NOMO-1 (cell line): ENCODE measurements around the gene LRRC7.
A peak's percentile ranks its signal among the peaks of the same experiment; 100 is the strongest.

Experiments
- DNase-seq, 2 experiments: peaks; one replicate each; lab custom pipeline; 2025; ENCODE audit not compliant: unreplicated experiment in 2 of 2; lab: John Stamatoyannopoulos, UW

LRRC7 gene

GRCh38 chr1:69587391-69587790, 19.7 kb downstream of the LRRC7 start:
- no peak for DNase-seq

DNA sequence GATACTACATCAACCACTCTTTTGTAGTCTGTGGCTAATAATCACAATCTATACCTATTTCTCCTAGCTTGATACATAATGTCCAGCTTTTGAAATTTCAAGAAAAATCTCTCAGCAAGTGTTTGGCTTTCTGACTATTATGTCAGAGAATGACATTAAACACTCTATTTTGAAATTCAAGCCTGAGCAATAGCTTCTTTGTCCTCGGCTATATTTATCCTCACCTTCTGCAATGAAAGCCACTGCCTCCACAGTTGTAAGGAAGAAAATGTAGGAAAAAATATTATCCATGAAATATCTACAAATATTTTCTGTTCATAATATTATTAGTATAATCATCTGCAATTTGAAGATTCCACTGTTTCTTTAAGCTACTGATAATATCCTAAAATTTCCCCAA, 22.1 kb downstream of the LRRC7 start:
- DNase-seq = no peak

GRCh38 chr1:69592341-69592740, 24.6 kb downstream of the LRRC7 start:
- no peak for DNase-seq

- DNase-seq = no peak
These were observed 27.8 kb downstream of the LRRC7 start for GRCh38 chr1:69595486-69595885.

DNA sequence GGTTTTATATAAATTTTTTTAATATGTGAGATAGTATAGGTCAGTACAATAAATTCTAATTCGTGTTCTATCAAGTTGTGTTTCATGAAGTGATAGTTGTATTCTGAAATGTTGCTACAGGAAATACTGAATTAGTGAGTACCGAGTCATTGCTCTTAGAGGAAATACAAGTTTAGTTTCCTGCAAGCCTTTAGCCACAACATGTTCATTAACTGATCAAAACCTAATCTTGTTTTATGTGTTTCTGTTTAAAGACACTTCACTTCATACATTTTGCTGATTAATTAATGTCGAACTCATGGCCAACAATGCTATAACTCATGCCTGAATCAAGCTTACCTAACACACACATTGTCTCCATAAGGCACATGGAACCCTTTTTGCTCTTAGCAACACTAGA, 43.6 kb downstream of the LRRC7 start:
- DNase-seq = no peak

DNA sequence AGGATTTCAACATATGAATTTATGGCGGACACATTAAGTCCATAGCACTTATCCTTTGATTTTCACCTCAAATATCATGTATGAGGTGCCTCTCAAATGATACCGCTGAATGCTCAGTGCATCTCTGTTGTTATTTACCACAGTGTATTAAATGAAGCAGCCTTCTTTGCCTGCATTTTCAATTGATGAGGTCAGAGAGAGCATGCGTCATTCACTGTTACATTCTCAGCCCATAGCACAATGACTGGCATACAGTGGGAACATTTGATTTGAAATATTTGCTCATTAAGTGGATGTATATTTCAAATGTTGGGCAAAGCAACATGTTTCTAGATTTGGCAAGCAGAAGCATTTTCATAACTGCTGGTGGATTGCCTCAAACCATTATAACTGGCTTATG, 45.7 kb downstream of the LRRC7 start:
- DNase-seq = no peak

DNA sequence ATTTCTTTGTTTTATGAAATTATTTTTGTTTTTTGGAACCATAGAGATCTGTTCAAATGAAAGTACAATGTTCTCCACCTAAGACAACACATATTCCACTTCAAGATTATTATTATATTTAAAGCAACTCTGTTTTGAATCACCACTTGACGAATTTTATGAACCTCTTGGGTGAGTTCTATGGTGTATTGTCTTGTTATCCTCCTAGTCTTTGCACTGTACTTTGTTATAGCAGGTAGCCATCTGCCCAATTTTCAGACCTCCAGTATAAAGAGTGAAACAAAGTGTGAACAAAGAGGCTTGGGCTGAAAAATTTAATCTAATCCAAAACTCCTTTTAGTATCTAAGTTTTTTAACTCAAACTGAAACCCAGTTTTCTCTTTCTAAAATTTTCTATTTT, 71.0 kb downstream of the LRRC7 start:
- no peak for DNase-seq

- no peak for DNase-seq
These were observed 71.4 kb downstream of the LRRC7 start for GRCh38 chr1:69639159-69639558.

DNA sequence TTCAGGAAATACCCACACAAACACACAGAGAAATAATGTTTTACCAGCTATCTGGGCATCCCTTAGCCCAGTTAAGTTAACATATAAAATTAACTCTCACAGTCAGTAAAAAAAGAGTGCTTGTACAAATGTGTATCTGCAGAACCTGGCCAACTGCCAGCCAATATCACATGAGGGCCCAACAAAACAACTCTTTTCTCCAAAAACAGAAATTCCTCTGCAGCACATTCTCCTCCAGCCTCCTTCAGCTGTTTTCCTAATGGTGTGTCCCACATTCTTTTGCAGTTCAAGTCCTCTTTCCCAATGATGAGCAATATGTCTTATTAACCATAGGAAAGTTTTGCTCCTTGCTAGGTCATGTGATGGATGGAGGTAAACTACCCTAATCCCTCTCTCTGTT, 75.5 kb downstream of the LRRC7 start:
- no peak for DNase-seq

DNA sequence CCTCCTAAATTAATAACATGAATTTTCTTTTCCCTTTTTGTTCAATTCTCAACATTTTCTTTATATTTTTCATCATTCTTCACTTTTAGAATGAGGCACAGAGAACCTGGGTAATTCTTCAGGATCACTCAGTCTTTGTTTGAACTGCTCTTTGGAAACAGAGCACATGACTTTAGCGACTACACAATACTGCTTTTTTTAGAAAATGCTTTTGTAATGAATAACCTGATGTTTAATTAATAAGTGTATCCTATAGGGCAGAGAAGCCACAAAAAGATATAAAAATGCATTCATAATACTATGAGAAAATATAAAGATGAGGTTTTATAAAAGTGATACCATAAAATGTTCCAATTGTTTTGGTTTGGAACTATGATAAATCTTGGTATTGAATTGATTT, 77.8 kb downstream of the LRRC7 start:
- DNase-seq = no peak

DNA sequence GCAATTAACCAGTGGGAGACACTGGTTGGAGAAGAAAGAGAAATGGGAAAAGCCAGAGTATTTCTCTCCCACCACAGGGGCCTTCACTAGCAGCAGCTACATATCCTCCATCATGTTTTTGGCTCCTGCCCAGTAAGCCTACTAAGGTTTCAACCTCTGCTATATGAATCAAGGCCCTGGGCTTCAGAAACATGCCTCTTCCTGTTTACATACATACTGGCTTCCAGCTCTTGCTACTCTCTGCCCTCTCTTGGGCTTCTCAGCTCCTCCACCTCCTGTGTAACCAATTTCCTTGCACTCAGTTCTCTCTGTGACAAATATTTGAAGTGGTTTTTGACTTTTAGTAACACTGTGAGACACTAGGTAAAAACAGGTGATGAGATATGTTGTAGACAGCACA, 80.8 kb downstream of the LRRC7 start:
- no peak for DNase-seq

DNA sequence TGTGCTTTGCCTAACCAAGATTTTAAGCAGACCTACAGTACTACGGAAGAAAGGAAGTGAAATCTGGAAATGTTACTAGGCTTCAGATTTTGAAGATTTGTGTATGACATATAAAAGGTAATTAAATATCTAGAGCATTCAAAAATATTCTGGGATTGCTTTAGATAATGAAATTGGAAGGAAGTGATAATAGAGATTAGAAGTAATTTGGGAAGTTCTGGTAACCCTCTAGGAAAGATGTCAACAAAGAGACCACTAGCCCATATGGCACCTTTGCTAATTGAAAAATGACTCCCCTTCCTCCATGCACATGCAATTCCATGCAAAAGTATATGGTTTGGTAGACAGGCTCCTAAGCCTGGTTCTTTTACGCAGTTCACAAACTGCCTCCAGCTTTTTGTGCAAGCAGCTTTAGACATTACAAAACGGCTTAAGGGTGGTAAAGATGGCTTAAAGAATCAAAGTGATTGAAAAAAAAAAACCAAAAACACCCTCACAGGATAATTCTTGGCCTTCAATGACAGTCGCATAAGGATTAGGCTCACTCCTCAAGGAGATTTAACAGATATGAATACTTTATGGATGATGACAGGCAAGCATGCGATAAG, 81.8 kb downstream of the LRRC7 start:
- no peak for DNase-seq

DNA sequence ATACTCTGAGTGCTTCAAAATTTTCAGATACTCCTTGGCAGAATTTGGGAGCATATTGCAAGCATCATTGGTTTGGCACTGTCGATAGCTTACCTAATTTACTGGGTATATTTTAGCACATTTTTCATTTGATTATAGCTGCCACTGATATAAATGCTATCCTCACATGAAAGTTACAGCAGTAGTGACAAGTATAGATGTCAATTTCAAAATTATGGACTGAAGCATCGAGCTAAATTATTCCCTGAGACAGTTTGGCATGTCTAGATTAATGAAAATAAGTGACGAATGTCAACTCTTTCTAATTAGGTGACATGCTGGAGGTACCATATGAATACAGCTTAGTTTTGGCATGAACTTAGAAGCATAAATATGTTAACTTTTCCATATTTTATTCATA, 83.1 kb downstream of the LRRC7 start:
- no peak for DNase-seq

- no peak for DNase-seq
These were observed 83.9 kb downstream of the LRRC7 start for GRCh38 chr1:69651656-69652055.

- DNase-seq = no peak
These were observed 90.2 kb downstream of the LRRC7 start for GRCh38 chr1:69657971-69658370.

GRCh38 chr1:69661686-69662085, 94.0 kb downstream of the LRRC7 start:
- no peak for DNase-seq

DNA sequence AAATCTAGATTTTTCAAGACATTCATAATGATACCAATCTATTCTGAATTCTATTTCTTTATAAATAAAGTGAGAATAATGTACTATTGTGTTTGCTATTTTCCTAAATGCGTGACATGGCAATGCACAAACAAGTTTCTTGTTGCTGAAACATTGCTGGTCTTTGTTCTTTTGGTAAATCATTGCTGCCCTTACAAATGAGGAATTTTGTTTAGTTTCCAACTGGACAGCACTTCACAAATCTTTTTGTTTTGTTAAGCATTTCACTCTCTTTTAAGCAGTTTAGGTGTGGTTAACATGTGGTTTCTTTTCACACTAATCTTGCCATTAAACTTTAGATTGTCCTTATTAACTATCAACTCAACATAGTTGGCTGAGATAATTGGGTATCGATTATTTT, 94.6 kb downstream of the LRRC7 start:
- DNase-seq = no peak

- DNase-seq = no peak
These were observed 103.8 kb downstream of the LRRC7 start for GRCh38 chr1:69671363-69672010.

GRCh38 chr1:69673321-69673720, 105.6 kb downstream of the LRRC7 start:
- no peak for DNase-seq

GRCh38 chr1:69679965-69680364, 112.2 kb downstream of the LRRC7 start:
- DNase-seq = no peak

DNA sequence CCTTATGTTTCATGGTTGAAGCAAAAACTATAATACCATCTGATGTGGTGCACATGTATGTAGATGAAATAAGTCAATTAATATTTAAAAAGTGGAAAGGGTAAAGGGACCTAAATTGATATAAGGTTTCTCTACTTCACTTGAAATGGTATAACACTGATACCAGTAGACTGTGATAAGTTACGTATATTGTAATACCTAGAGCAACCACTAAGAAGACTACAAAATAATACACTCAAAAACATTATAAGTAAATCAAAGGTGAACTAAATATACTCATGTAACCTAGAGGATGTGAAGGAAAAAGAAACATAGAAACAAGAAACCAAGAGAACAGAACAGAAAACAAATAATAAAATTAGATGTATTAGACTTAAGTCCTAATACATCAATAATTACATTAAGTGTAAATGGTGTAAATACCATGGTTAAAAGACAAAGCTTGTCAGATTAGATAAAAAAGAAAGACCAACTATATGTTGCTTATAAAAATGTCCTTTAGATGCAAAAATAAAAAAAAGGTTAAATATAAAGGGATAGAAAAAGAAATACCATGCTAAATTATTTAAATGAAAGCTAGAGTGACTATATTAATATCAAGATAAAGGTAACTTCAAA, 118.8 kb downstream of the LRRC7 start:
- no peak for DNase-seq

GRCh38 chr1:69688193-69688592, 120.5 kb downstream of the LRRC7 start:
- peak; percentile 72 to 92 for DNase-seq
